GM12878 (cell line): ENCODE data around the gene RTN4RL1. TPM values are rescaled to one million over a fixed set of nuclear protein-coding genes. Genes with fewer than 3 reads are reported as not detected.

Experiments
- ATAC-seq: fragments of 200-7000 bp; cut with Tn5 transposase; 3 replicates; pipeline ENCODE4 v1.9.1; 2020; ENCODE audit warnings: mild to moderate bottlenecking, moderate library complexity
- BruUV-seq: library from RNA; stranded (reverse); fragments of 400-500 nt; replicated peaks from 2 replicates; lab custom pipeline; 2021; lab: Mats Ljungman, UMichigan
- CTCF ChIA-PET: fragments of 300-600 bp; sonication (Branson Sonifier 250); formaldehyde crosslinking; extraction: SDS; loops from one replicate; lab custom pipeline; 2021; ENCODE audit warnings: inconsistent platforms; lab: Yijun Ruan, JAX
- POLR2A ChIA-PET: fragments of 350-600 bp; formaldehyde crosslinking; extraction: SDS; loops from one replicate; lab custom pipeline; 2021; ENCODE audit warnings: inconsistent platforms; lab: Charles Lee
- RAD21 ChIA-PET: fragments of 300-600 bp; sonication (Branson Sonifier 250); formaldehyde crosslinking; loops from one replicate; lab custom pipeline; 2023; ENCODE audit warnings: antibody characterized with exemption; ENCODE audit not compliant: unreplicated experiment; lab: Charles Lee
- SMC1A ChIA-PET: fragments of 300-600 bp; sonication (Branson Sonifier 250); formaldehyde crosslinking; loops from one replicate; lab custom pipeline; 2023; ENCODE audit not compliant: unreplicated experiment, uncharacterized antibody; lab: Charles Lee
- DNase-seq: peaks from one replicate; pipeline ENCODE4 v3.0.0-alpha.2; 2011; ENCODE audit warnings: low read depth, low spot score
- FAIRE-seq: peaks from 3 replicates; lab custom pipeline; 2011; peaks lifted over from hg19 to GRCh38; lab: Jason Lieb, UNC
- H2AFZ ChIP-seq: 2 replicates; pipeline ENCODE4 v1.6.0; 2011; ENCODE audit warnings: low read depth, low read length, control low read depth; ENCODE audit not compliant: control insufficient read depth
- H3K27ac ChIP-seq: 2 replicates; pipeline ENCODE4 v1.5.1; 2011; ENCODE audit warnings: control low read depth; ENCODE audit not compliant: control insufficient read depth, insufficient read depth
- H3K27me3 ChIP-seq, 2 experiments: replicated peaks in 1 of 2; 2 replicates each; pipeline versions ENCODE4 v1.6.0 to v1.6.1; 2011; ENCODE audit warnings: low read length in 1 of 2; ENCODE audit not compliant: control insufficient read depth in 2 of 2, insufficient read depth in 2 of 2
- H3K36me3 ChIP-seq, 2 experiments: 2 replicates each; pipeline ENCODE4 v1.5.1; 2011; ENCODE audit warnings: low read length in 1 of 2; ENCODE audit not compliant: control insufficient read depth in 2 of 2, insufficient read depth in 2 of 2
- H3K4me1 ChIP-seq: 2 replicates; pipeline ENCODE4 v1.6.1; 2011; ENCODE audit warnings: mild to moderate bottlenecking, low read length, moderate library complexity, mixed read lengths; ENCODE audit not compliant: control insufficient read depth, insufficient read depth
- H3K4me2 ChIP-seq: 2 replicates; pipeline ENCODE4 v1.6.0; 2011; ENCODE audit warnings: control low read depth; ENCODE audit not compliant: control insufficient read depth, insufficient read depth
- H3K4me3 ChIP-seq: fragments of 200-600 bp; sonication (generic); 2 replicates; pipeline ENCODE4 v1.5.1; 2016
- H3K79me2 ChIP-seq: 2 replicates; pipeline ENCODE4 v1.6.0; 2011; ENCODE audit warnings: low read length; ENCODE audit not compliant: control insufficient read depth, insufficient read depth
- H3K9ac ChIP-seq: 2 replicates; pipeline ENCODE4 v1.8.0; 2011; ENCODE audit warnings: low read length, control low read depth, mixed read lengths; ENCODE audit not compliant: control insufficient read depth, insufficient read depth
- H3K9me3 ChIP-seq: replicated peaks from 3 replicates; pipeline ENCODE4 v1.5.1; 2011; ENCODE audit warnings: mild to moderate bottlenecking, low read length; ENCODE audit not compliant: control insufficient read depth, insufficient read depth
- H4K20me1 ChIP-seq: 2 replicates; pipeline ENCODE4 v1.6.0; 2011; ENCODE audit not compliant: control insufficient read depth, insufficient read depth
- CBFB ChIP-seq: IDR thresholded peaks from 2 replicates; pipeline ENCODE4 v1.6.1; 2016; ENCODE audit warnings: antibody characterized with exemption, low read depth
- CHD2 ChIP-seq: IDR thresholded peaks from 2 replicates; pipeline ENCODE4 v1.6.1; 2011; ENCODE audit warnings: low read depth, low read length, improper control_type of control experiment, borderline replicate concordance
- HCFC1 ChIP-seq: fragments of 150-350 bp; IDR thresholded peaks from 2 replicates; pipeline ENCODE4 v1.6.1; 2014; ENCODE audit warnings: low read length
- JUND ChIP-seq: IDR thresholded peaks from 2 replicates; pipeline ENCODE4 v1.6.1; 2012; ENCODE audit warnings: low read depth, mild to moderate bottlenecking, low read length, improper control_type of control experiment, moderate library complexity
- KLF5 ChIP-seq: fragments of 450-650 bp; IDR thresholded peaks from 2 replicates; pipeline ENCODE4 v1.6.1; 2014; ENCODE audit warnings: mild to moderate bottlenecking; ENCODE audit not compliant: partially characterized antibody
- RAD21 ChIP-seq: IDR thresholded peaks from 2 replicates; pipeline ENCODE4 v1.6.1; 2011; ENCODE audit warnings: mild to moderate bottlenecking, low read depth, low read length, moderate library complexity; ENCODE audit not compliant: insufficient read depth
- RFX5 ChIP-seq: IDR thresholded peaks from 2 replicates; pipeline ENCODE4 v1.6.1; 2011; ENCODE audit warnings: low read depth, low read length, improper control_type of control experiment
- SIX5 ChIP-seq: IDR thresholded peaks from 2 replicates; pipeline ENCODE4 v1.6.1; 2011; ENCODE audit warnings: mild to moderate bottlenecking, low read depth, low read length, moderate library complexity; ENCODE audit not compliant: severe bottlenecking
- TARDBP ChIP-seq: IDR thresholded peaks from 2 replicates; pipeline ENCODE4 v1.6.1; 2016; ENCODE audit warnings: borderline replicate concordance
- ZBTB11 ChIP-seq: fragments of 450-650 bp; formaldehyde crosslinking; IDR thresholded peaks from 2 replicates; pipeline ENCODE4 v1.5.0; 2022; ENCODE audit warnings: mild to moderate bottlenecking, missing genetic modification characterization
- ZNF384 ChIP-seq: IDR thresholded peaks from 2 replicates; pipeline ENCODE4 v1.6.1; 2012; ENCODE audit warnings: low read depth, mild to moderate bottlenecking, low read length, improper control_type of control experiment, borderline replicate concordance
- WGBS: methylation state at CpG from one replicate; pipeline ENCODE4 v1.1.6; 2016; ENCODE audit warnings: low lambda C conversion rate; ENCODE audit not compliant: insufficient replicate concordance, insufficient coverage; ENCODE audit errors: missing lambda C conversion rate; 5-methylcytosine and 5-hydroxymethylcytosine counted together
- in situ Hi-C: fragments of 300-500 bp; cut with MboI; formaldehyde crosslinking; loops from 9 replicates; pipeline ENCODE4 v1.14.3; 2018; ENCODE audit warnings: mixed read lengths
- intact Hi-C: fragments of 100-400 bp; cut with micrococcal nuclease; formaldehyde crosslinking; loops from one replicate; pipeline ENCODE4 v1.14.2; 2022; ENCODE audit not compliant: unreplicated experiment
- polyA plus RNA-seq, 11 experiments: library from polyadenylated mRNA; depleted of rRNA in 4 of 11; unstranded in 6 of 11; stranded (reverse) in 5 of 11; fragments of >200 nt; fragmentation: Nextera tagmentation in 4 of 11; fragmentation: Illumina TruSeq in 1 of 11; extraction: Ambion mirVana in 4 of 11; extraction: Trizol in 1 of 11; gene quantifications; 1 replicate in 1 of 11; 2 replicates in 10 of 11; pipeline versions ENCODE4 v1.2.1 to v1.2.3, GENCODE V29; 2011 to 2016; ENCODE audit warnings: inconsistent platforms in 2 of 11, missing spikeins in 2 of 11, low read depth in 1 of 11
- total RNA-seq, 4 experiments: library from RNA; depleted of rRNA in 3 of 4; stranded (reverse); fragments of >200 nt in 3 of 4; fragmentation: Illumina TruSeq in 1 of 4; extraction: Trizol in 1 of 4; gene quantifications; 2 replicates each; pipeline versions ENCODE4 v1.2.1 to v1.2.3, GENCODE V29; 2013 to 2021

RTN4RL1 gene
- total and polyA plus RNA-seq, 10 of the 15 experiments (the other 5 are each of a cell fraction or from before 2014, with no cell fraction given): 0.08 to 0.11 (median 0.10) TPM; not detected in 7

GRCh38 chr17:1996800-1997288 is 28.3 kb downstream of the RTN4RL1 start:
- DNase-seq: no peak
- H3K79me2 ChIP-seq: no peaks in the 10 kb centered on the region
- no peaks in the 10 kb centered on the region for H4K20me1 ChIP-seq
- no peak overlapping the region for H3K27ac ChIP-seq
- ChIA-PET RAD21 (no interaction called here), CTCF (no interaction called here), POLR2A (no interaction called here), SMC1A (no interaction called here)
- no peak overlapping the region for H3K4me3 ChIP-seq
- peaks cover 1 to 3% of the 10 kb centered on the region in 2 experiments; a peak in 3 of 4 replicates for H3K27me3 ChIP-seq
- no peak for ATAC-seq
- no peaks in the 10 kb centered on the region for H3K36me3 ChIP-seq
- H3K9me3 ChIP-seq: no peaks in the 10 kb centered on the region
- intact Hi-C loops: no loop called here
- H2AFZ ChIP-seq: no peak overlapping the region
- H3K4me1 ChIP-seq: no peaks in the 10 kb centered on the region
- no peak for FAIRE-seq
- 59% methylated on average over 9 of the region's 9 CpGs for WGBS
- H3K9ac ChIP-seq: no peak overlapping the region
- no TSS peak for BruUV-seq
- H3K4me2 ChIP-seq: no peak overlapping the region
- TF ChIP-seq RAD21 (no peak), ZBTB11 (CRISPR knock-in tag) (no peak), TARDBP (no peak), CHD2 (no peak), RFX5 (no peak), KLF5 (no peak), JUND (no peak), SIX5 (no peak), HCFC1 (no peak), CBFB (no peak), ZNF384 (no peak)
- in situ Hi-C loops: no loop called here
